ENCODE results near the gene PPIF. TPM values are rescaled to one million over a fixed set of nuclear protein-coding genes. Genes with fewer than 3 reads are reported as not detected.

The PPIF gene
- total and polyA plus RNA-seq, 2 of the 13 experiments (the other 11 are each of a cell fraction or from before 2014, with no cell fraction given): 147 to 157 TPM

GRCh38 chr10:79335470-79336235, 11.6 kb upstream of the PPIF start (continued):
- 0 out of 2 replicates have a peak, but pooled peaks have one; percentile 63 for TF ChIP-seq ZBTB4 (CRISPR knock-in tag; IDR thresholded peaks at IDR 0.05; ENCODE audit: borderline replicate concordance)
- TF ChIP-seq TFE3 (CRISPR knock-in tag; IDR thresholded peaks at IDR 0.05): peak; percentile 85
- 0 out of 2 replicates have a peak, but pooled peaks have one; percentile 66 for TF ChIP-seq MEF2D (CRISPR knock-in tag; IDR thresholded peaks at IDR 0.05)
- TF ChIP-seq MAX (IDR thresholded peaks at IDR 0.05): peak; percentile 85
- peak; percentile 50; the same call in 1 of the 2 replicates for TF ChIP-seq HNF1A (IDR thresholded peaks at IDR 0.05; ENCODE audit: low read depth)
- TF ChIP-seq HNF1A (CRISPR knock-in tag; IDR thresholded peaks at IDR 0.05; ENCODE audit: borderline replicate concordance): peak; percentile 80; the same call in 1 of the 2 replicates
- TF ChIP-seq ZNF136 (CRISPR knock-in tag; IDR thresholded peaks at IDR 0.05; ENCODE audit: low read depth): peak; percentile 45; the same call in 1 of the 2 replicates
- TF ChIP-seq PLSCR1 (CRISPR knock-in tag; IDR thresholded peaks at IDR 0.05; ENCODE audit: borderline replicate concordance): no peak
- TF ChIP-seq SALL2 (CRISPR knock-in tag; IDR thresholded peaks at IDR 0.05): no peak
- no peak for TF ChIP-seq ZNF549 (CRISPR knock-in tag; IDR thresholded peaks at IDR 0.05)
- TF ChIP-seq FOXC1 (CRISPR knock-in tag; IDR thresholded peaks at IDR 0.05; ENCODE audit: borderline replicate concordance): peak; percentile 89
- peak; percentile 37; the same call in 1 of the 2 replicates for TF ChIP-seq ATF1 (CRISPR knock-in tag; IDR thresholded peaks at IDR 0.05)
- TF ChIP-seq NFKB2 (CRISPR knock-in tag; IDR thresholded peaks at IDR 0.05; ENCODE audit: borderline replicate concordance): peak; percentile 64; the same call in 1 of the 2 replicates
- no peak for TF ChIP-seq KLF9 (CRISPR knock-in tag; IDR thresholded peaks at IDR 0.05; ENCODE audit: low read depth)
- TF ChIP-seq SKIL (CRISPR knock-in tag; IDR thresholded peaks at IDR 0.05; ENCODE audit: borderline replicate concordance): peak; percentile 98

Measured in HepG2 (cell line).